Stimulated activated CD8-positive, alpha-beta memory T cell treated with anti-CD3 and anti-CD28 coated beads, Interleukin-2, amount 100 ng/mL, for 1 hour (primary cell): ENCODE measurements around the gene CREB3L2.
"Not testable (repeated sequence)": the region's sequence is repeated elsewhere in the genome, so short reads cannot be mapped to it uniquely, and the experiment has no call there.

Experiments
- DNase-seq, 2 donors: peaks; one replicate each; pipeline ENCODE4 v3.0.0-alpha.2; 2020; ENCODE audit warnings: low read depth in 2 of 2

CREB3L2 gene

DNA sequence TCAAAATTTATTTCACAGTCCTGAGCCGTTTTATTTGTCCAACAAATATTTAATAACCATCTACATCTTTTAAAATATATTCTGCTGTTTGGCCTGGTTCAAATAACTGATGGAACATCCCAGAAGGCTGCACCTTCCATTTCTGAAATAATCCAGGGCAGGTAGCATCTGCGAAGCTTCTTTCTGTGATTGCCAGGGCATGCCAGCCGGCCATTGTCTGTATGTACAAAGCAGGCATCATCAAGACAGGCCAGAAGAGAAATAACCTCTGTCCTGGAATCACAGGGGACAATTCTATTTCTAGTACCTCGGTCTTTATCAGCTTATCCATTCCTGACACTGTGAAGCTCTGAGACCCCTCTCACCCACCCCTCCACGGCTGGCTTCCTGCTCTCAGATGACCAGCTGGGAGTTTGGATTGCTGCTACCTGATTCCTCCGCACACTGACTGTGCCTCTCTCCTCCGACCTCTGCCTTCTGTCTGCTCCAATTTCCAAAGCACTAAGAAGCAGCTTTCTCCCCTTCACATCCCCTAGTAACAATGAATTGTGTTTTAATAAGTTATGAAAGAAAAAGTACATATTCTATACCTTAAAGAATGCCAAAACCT, 163.1 kb downstream of the CREB3L2 start:
- DNase-seq = no peak

DNA sequence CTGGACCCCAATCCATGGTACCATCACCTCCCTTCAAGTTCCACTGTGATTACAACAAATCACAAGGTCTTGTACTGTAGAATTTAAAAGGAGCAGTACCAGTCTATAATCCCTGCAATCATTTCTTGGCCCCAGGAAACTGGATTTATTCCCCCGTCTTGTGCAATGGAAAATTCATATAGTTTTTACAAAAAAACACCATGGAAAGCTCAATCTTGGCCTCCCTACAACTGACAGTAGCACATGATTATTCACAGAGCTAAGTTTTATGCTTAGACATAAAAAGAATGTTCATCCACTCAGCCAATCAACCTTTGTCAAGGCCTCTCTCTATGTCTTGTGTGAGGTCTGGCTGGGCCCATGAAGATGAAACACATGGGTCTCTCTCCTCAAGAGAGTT, 165.3 kb downstream of the CREB3L2 start:
- DNase-seq = no peak

- DNase-seq = no peak
Measured at GRCh38 chr7:137836113-137836509, 165.8 kb downstream of the CREB3L2 start.

- DNase-seq = no peak
Measured at GRCh38 chr7:137835486-137836112, 166.3 kb downstream of the CREB3L2 start.

GRCh38 chr7:137834552-137834951, 167.3 kb downstream of the CREB3L2 start:
- DNase-seq = no peak

GRCh38 chr7:137832990-137833389, 168.9 kb downstream of the CREB3L2 start:
- DNase-seq = not testable (repeated sequence)

GRCh38 chr7:137832382-137832781, 169.5 kb downstream of the CREB3L2 start:
- no peak for DNase-seq

GRCh38 chr7:137831555-137831954, 170.3 kb downstream of the CREB3L2 start:
- not testable (repeated sequence) for DNase-seq

GRCh38 chr7:137829337-137829992, 172.4 kb downstream of the CREB3L2 start:
- no peak for DNase-seq

GRCh38 chr7:137828456-137828855, 173.4 kb downstream of the CREB3L2 start:
- DNase-seq = no peak

- DNase-seq = no peak
Measured at GRCh38 chr7:137825489-137825888, 176.4 kb downstream of the CREB3L2 start.
